K562 (cell line): Measurements from ENCODE around the gene MRPL33. TPM values are rescaled to one million over a fixed set of nuclear protein-coding genes. Genes with fewer than 3 reads are reported as not detected.
"Not testable (repeated sequence)": the region's sequence is repeated elsewhere in the genome, so short reads cannot be mapped to it uniquely, and the experiment has no call there.

ENCODE experiments used
- ATAC-seq: fragments of 200-7000 bp; cut with Tn5 transposase; 3 replicates; pipeline ENCODE4 v1.9.1; 2020; ENCODE audit warnings: moderate library complexity
- BruUV-seq: library from RNA; stranded (reverse); fragments of 400-500 nt; replicated peaks from 2 replicates; lab custom pipeline; 2021; lab: Mats Ljungman, UMichigan
- CTCF ChIA-PET: fragments of 300-600 bp; formaldehyde crosslinking; extraction: SDS; loops from one replicate; lab custom pipeline; 2021; ENCODE audit warnings: low intra/inter-chr PET ratio; lab: Yijun Ruan, JAX
- POLR2A ChIA-PET: fragments of 300-600, 350-650 bp; sonication (Branson Sonifier 250); formaldehyde crosslinking; extraction: SDS; loops from one replicate; lab custom pipeline; 2021; ENCODE audit warnings: antibody characterized with exemption, inconsistent platforms; lab: Yijun Ruan, JAX
- DNase-seq, 4 experiments: peaks; one replicate each; pipeline versions ENCODE4 v3.0.0 to v3.0.0-alpha.2; 2011 to 2018; ENCODE audit warnings: low spot score in 3 of 4, mixed read lengths in 3 of 4; ENCODE audit errors: extremely low read depth in 1 of 4
- FAIRE-seq: peaks from 2 replicates; lab custom pipeline; 2011; peaks lifted over from hg19 to GRCh38; lab: Jason Lieb, UNC
- H2AFZ ChIP-seq: 2 replicates; pipeline ENCODE4 v1.6.0; 2011; ENCODE audit warnings: low read depth, low read length, control low read depth, inconsistent platforms
- H3K27ac ChIP-seq: fragments of 200-600 bp; 3 replicates; pipeline ENCODE4 v1.8.0; 2011; ENCODE audit warnings: low read depth, mild to moderate bottlenecking, control low read depth, inconsistent platforms, low read length, moderate library complexity, mixed read lengths; ENCODE audit errors: extremely low read depth
- H3K27me3 ChIP-seq, 2 experiments: fragments of 300-600 bp in 1 of 2; 2 replicates in 1 of 2; 3 replicates in 1 of 2; pipeline versions ENCODE4 v1.6.0 to v1.8.0; 2011; ENCODE audit warnings: inconsistent platforms in 2 of 2, low read length in 2 of 2, mild to moderate bottlenecking in 1 of 2, mixed read lengths in 1 of 2, moderate library complexity in 1 of 2; ENCODE audit not compliant: control insufficient read depth in 2 of 2, insufficient read depth in 2 of 2
- H3K36me3 ChIP-seq: fragments of 300-600 bp; 3 replicates; pipeline ENCODE4 v1.8.0; 2011; ENCODE audit warnings: mild to moderate bottlenecking, low read length, inconsistent platforms; ENCODE audit not compliant: control insufficient read depth, insufficient read depth
- H3K4me1 ChIP-seq, 2 experiments: fragments of 200-600 bp in 1 of 2; replicated peaks in 1 of 2; 2 replicates in 1 of 2; 3 replicates in 1 of 2; pipeline versions ENCODE4 v1.5.1 to v1.8.0; 2011; ENCODE audit warnings: inconsistent platforms in 2 of 2, low read length in 2 of 2, mild to moderate bottlenecking in 1 of 2, mixed read lengths in 1 of 2, moderate library complexity in 1 of 2; ENCODE audit not compliant: control insufficient read depth in 2 of 2, insufficient read depth in 2 of 2
- H3K4me2 ChIP-seq: 2 replicates; pipeline ENCODE4 v1.6.1; 2011; ENCODE audit warnings: low read length, control low read depth, inconsistent platforms, mixed read lengths; ENCODE audit not compliant: insufficient read depth
- H3K4me3 ChIP-seq: fragments of 200-600 bp; sonication (generic), shearing (Covaris generic); 2 replicates; pipeline ENCODE4 v1.5.1; 2016; ENCODE audit warnings: control low read depth, inconsistent platforms
- H3K79me2 ChIP-seq: fragments of 200-600 bp; 3 replicates; pipeline ENCODE4 v1.8.0; 2011; ENCODE audit warnings: low read length, inconsistent platforms; ENCODE audit not compliant: control insufficient read depth, insufficient read depth
- H3K9ac ChIP-seq, 2 experiments: 2 replicates each; pipeline versions ENCODE4 v1.6.0 to v1.6.1; 2011; ENCODE audit warnings: low read depth in 2 of 2, low read length in 2 of 2, control low read depth in 1 of 2, inconsistent platforms in 1 of 2, mild to moderate bottlenecking in 1 of 2, mixed read lengths in 1 of 2; ENCODE audit not compliant: insufficient read depth in 1 of 2
- H3K9me1 ChIP-seq: one replicate; pipeline ENCODE4 v1.6.0; 2011; ENCODE audit warnings: inconsistent platforms, mild to moderate bottlenecking, low read length, moderate library complexity; ENCODE audit not compliant: control insufficient read depth, insufficient read depth
- H3K9me3 ChIP-seq: replicated peaks from 2 replicates; pipeline ENCODE4 v1.5.1; 2011; ENCODE audit warnings: low read depth, low read length, inconsistent platforms; ENCODE audit not compliant: control insufficient read depth, insufficient read depth
- H4K20me1 ChIP-seq: replicated peaks from 2 replicates; pipeline ENCODE4 v1.6.1; 2011; ENCODE audit warnings: low read length, inconsistent platforms, mixed read lengths; ENCODE audit not compliant: control insufficient read depth, insufficient read depth
- CBX5 ChIP-seq: IDR thresholded peaks from 2 replicates; pipeline ENCODE4 v1.6.1; 2014; ENCODE audit warnings: low read depth, borderline replicate concordance
- TRIM24 ChIP-seq, 2 experiments: fragments of 450-650 bp; IDR thresholded peaks; 2 replicates each; pipeline ENCODE4 v1.6.1; 2016
- TRIM28 ChIP-seq: fragments of 450-650 bp; IDR thresholded peaks from 2 replicates; pipeline ENCODE4 v1.6.1; 2017
- ZEB2 ChIP-seq: fragments of 450-650 bp; IDR thresholded peaks from 2 replicates; pipeline ENCODE4 v1.6.1; 2016
- ZNF280A ChIP-seq: fragments of 450-650 bp; IDR thresholded peaks from 2 replicates; pipeline ENCODE4 v1.6.1; 2018; ENCODE audit warnings: mild to moderate bottlenecking, low read depth; ENCODE audit not compliant: partially characterized antibody
- ZNF445 ChIP-seq: fragments of 250-450 bp; sonication (Bioruptor Pico); IDR thresholded peaks from 2 replicates; pipeline ENCODE4 v1.4.0; 2020; ENCODE audit warnings: low read depth, mild to moderate bottlenecking, moderate library complexity
- WGBS: fragments of 100-300 bp; shearing (Covaris generic); methylation state at CpG from one replicate; pipeline ENCODE4 v1.1.6; 2016; ENCODE audit warnings: low coverage, mixed read lengths; ENCODE audit not compliant: insufficient coverage; ENCODE audit errors: missing lambda C conversion rate; 5-methylcytosine and 5-hydroxymethylcytosine counted together
- in situ Hi-C: fragments of 300-500 bp; cut with MboI; formaldehyde crosslinking; loops from 4 replicates; pipeline ENCODE4 v1.15.0; 2018; ENCODE audit warnings: inconsistent platforms, mixed read lengths
- intact Hi-C: fragments of 100-400 bp; cut with micrococcal nuclease; formaldehyde crosslinking; loops from 2 replicates; pipeline ENCODE4 v1.14.2; 2022
- polyA plus RNA-seq, 8 experiments: library from polyadenylated mRNA; depleted of rRNA in 4 of 8; stranded (reverse) in 5 of 8; unstranded in 3 of 8; fragments of >200 nt; fragmentation: Nextera tagmentation in 2 of 8; fragmentation: Illumina TruSeq in 1 of 8; extraction: Ambion mirVana in 2 of 8; extraction: Trizol in 1 of 8; gene quantifications; 2 replicates each; pipeline versions ENCODE4 v1.2.1 to v1.2.3, GENCODE V29; 2011 to 2014; ENCODE audit warnings: inconsistent platforms in 1 of 8, missing spikeins in 1 of 8
- total RNA-seq, 7 experiments: library from RNA; depleted of rRNA in 6 of 7; stranded (reverse); fragments of >200 nt in 6 of 7; fragmentation: Illumina TruSeq in 2 of 7; extraction: Trizol in 2 of 7; gene quantifications; 2 replicates each; pipeline versions ENCODE4 v1.2.1 to v1.2.3, GENCODE V29; 2011 to 2021; ENCODE audit warnings: low replicate concordance in 1 of 7

Gene MRPL33
- total and polyA plus RNA-seq, 9 of the 15 experiments (the other 6 are each of a cell fraction or from before 2014, with no cell fraction given): 68.3 to 338 (median 226) TPM

DNA sequence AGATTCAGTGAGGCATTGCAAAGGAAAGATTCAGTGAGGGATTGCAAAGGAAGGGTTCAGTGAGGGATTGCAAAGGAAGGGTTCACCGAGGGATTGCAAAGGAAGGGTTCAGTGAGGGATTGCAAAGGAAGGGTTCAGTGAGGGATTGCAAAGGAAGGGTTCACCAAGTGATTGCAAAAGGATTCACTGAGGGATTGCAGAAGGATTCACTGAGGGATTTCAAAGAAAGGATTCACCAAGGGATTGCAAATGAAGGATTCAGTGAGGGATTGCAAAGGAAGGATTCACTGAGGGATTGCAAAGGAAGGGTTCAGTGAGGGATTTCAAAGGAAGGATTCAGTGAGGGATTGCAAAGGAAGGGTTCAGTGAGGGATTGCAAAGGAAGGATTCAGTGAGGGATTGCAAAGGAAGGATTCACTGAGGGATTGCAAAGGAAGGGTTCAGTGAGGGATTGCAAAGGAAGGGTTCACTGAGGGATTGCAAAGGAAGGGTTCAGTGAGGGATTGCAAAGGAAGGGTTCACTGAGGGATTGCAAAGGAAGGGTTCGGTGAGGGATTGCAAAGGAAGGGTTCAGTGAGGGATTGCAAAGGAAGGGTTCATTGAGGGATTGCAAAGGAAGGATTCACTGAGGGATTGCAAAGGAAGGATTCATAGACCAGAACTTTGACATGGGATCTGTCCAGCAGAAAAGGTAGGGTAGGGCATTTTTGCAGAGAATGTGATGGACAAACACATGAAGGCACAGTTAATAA, 22.5 kb upstream of the MRPL33 start:
- in situ Hi-C loops: not testable (repeated sequence)

More for the DNA sequence above, 22.5 kb upstream of the MRPL33 start:
- H3K36me3 ChIP-seq, H3K9ac ChIP-seq, H3K4me3 ChIP-seq, FAIRE-seq, CTCF ChIA-PET, intact Hi-C loops, H3K9me1 ChIP-seq, H3K9me3 ChIP-seq, H3K79me2 ChIP-seq, H3K27ac ChIP-seq, BruUV-seq, H3K27me3 ChIP-seq, H2AFZ ChIP-seq, H4K20me1 ChIP-seq, POLR2A ChIA-PET, DNase-seq, ATAC-seq, H3K4me2 ChIP-seq: not testable (repeated sequence)
- peaks cover 9 to 10% of the 10 kb centered on the region in 2 experiments for H3K4me1 ChIP-seq
- 3% methylated on average over 2 of the region's 2 CpGs for WGBS
- TF ChIP-seq TRIM24 (IDR thresholded peaks at IDR 0.05) (peak in 1 of 2 experiments; percentile 34; a peak in 1 of 4 replicates), TRIM28 (peak; percentile 84; the same call in 1 of the 2 replicates), ZEB2 (peak; percentile 52; the same call in 1 of the 2 replicates), ZNF445 (peak; percentile 95), CBX5 (0 out of 2 replicates have a peak, but pooled peaks have one; percentile 14), ZNF280A (peak; percentile 39)
